ENCODE measurements around the gene SAPCD1.
"Not testable (repeated sequence)": the region's sequence is repeated elsewhere in the genome, so short reads cannot be mapped to it uniquely, and the experiment has no call there.

The SAPCD1 gene

DNA sequence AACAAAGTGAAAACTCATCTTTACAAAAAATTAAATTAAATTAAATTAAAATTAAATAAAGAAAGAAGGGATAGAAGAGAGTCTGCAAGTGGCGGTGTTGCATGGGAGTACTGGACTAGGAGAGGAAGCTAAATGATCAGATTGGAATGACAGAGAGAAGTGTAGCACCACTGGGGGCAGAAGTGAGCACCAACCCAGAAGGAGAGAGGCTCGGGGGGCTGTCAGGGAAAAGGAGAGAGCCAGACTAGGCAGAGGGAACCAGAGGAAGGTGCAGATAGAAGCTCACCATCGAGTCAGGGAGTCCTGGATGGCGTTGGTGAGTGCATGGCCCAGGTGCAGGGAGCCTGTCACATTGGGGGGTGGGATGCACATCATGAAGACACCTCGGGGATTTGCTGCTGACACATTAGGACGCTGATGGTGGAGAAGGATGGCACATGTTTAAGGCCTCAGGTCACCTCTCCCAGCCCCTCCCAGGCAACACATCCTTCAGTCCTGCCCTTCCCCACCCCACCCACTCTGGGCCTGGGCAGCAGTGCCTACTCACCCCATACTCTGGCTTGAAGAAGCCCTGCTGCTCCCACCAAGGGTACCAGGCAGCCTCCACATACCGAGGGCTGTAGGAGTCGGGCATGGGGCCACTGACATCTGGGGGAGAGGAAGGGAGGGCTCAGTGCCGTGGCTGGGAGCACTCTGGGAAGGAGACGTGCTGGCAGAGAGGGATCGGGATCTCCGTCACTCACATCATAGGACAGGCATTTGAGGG lies 29.1 kb downstream of the SAPCD1 start:
- H3K27me3 ChIP-seq (ENCODE audit: control insufficient read depth, insufficient read depth, low read length, poor library complexity, severe bottlenecking): no peaks in the 10 kb centered on the region
- no peak overlapping the region for H3K4me3 ChIP-seq (ENCODE audit: insufficient read depth, low read depth, low read length)
- H3K27ac ChIP-seq (ENCODE audit: insufficient read depth, low read depth, low read length, poor library complexity, severe bottlenecking): no peak overlapping the region
- peaks cover 4% of the 10 kb centered on the region for H3K4me1 ChIP-seq (ENCODE audit: control insufficient read depth, insufficient read depth, low read length)
- no peaks in the 10 kb centered on the region for H3K9me3 ChIP-seq (ENCODE audit: control insufficient read depth, low read length)
- H3K36me3 ChIP-seq (ENCODE audit: control insufficient read depth, insufficient read depth, low read length): peaks cover 14% of the 10 kb centered on the region
- WGBS, 2 experiments: 76 to 82% methylated on average over 12 of the region's 12 CpGs

DNA sequence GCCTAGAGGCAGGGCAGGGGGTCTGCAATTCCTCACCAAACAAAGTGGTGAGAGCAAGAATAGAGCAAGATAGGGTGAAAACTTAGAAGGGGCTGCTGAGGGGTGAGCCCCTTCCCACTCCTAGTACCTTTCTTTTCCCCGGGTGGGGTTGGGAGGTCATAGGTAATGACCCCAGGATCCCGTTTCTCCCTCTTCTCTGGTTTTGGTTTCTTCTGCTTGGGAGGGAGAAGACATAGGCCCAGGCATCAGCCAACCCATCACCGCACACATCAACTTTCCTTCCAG lies 29.6 kb downstream of the SAPCD1 start:
- peaks cover 4% of the 10 kb centered on the region for H3K4me1 ChIP-seq (ENCODE audit: control insufficient read depth, insufficient read depth, low read length)
- no peaks in the 10 kb centered on the region for H3K27me3 ChIP-seq (ENCODE audit: control insufficient read depth, insufficient read depth, low read length, poor library complexity, severe bottlenecking)
- WGBS, 2 experiments: 89 to 90% methylated on average over 3 of the region's 3 CpGs
- H3K27ac ChIP-seq (ENCODE audit: insufficient read depth, low read depth, low read length, poor library complexity, severe bottlenecking): no peak overlapping the region
- no peak overlapping the region for H3K4me3 ChIP-seq (ENCODE audit: insufficient read depth, low read depth, low read length)
- peaks cover 14% of the 10 kb centered on the region for H3K36me3 ChIP-seq (ENCODE audit: control insufficient read depth, insufficient read depth, low read length)
- no peaks in the 10 kb centered on the region for H3K9me3 ChIP-seq (ENCODE audit: control insufficient read depth, low read length)

DNA sequence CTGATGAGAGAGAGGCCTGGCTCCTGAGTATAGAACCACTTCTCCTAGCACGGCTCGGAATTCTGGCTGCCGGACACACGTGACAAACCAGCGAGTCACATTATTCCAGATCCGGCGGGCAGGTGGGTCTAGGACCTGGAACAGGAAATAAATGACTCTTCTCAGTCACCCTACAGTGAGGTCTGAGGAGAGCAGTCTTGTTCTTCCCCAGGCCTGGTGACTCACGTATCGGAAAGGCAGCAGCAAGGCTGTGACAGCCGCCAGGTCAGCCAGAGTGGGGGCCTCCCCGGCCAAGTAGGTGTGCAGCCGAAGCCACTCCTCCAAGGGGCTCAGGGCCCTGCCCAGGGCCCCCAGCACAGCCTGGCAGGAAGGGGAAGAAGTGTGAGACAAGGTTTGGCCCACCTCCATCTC lies 30.3 kb downstream of the SAPCD1 start:
- H3K9me3 ChIP-seq (ENCODE audit: control insufficient read depth, low read length): no peaks in the 10 kb centered on the region
- no peak overlapping the region for H3K4me3 ChIP-seq (ENCODE audit: insufficient read depth, low read depth, low read length)
- 94% methylated on average over 12 of the region's 12 CpGs for WGBS, 2 experiments
- H3K27ac ChIP-seq (ENCODE audit: insufficient read depth, low read depth, low read length, poor library complexity, severe bottlenecking): no peak overlapping the region
- H3K4me1 ChIP-seq (ENCODE audit: control insufficient read depth, insufficient read depth, low read length): peaks cover 4% of the 10 kb centered on the region
- peaks cover 14% of the 10 kb centered on the region for H3K36me3 ChIP-seq (ENCODE audit: control insufficient read depth, insufficient read depth, low read length)
- H3K27me3 ChIP-seq (ENCODE audit: control insufficient read depth, insufficient read depth, low read length, poor library complexity, severe bottlenecking): no peaks in the 10 kb centered on the region

DNA sequence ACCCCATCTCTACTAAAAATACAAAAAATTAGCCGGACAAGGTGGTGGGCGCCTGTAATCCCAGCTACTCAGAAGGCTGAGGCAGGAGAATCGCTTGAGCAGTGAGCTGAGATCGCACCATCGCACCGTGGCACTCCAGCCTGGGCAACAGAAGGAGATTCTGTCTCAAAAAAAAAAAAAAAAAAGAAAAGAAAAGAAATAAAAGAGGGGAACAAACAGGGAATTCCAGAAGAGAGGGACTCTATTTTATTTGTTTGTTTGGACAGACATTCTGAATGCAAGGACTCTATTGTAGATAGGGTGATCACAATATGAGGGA lies 31.4 kb downstream of the SAPCD1 start:
- Histone ChIP-seq H3K4me3 (ENCODE audit: insufficient read depth, low read depth, low read length) (peak overlapping the region; percentile 98), H3K36me3 (ENCODE audit: control insufficient read depth, insufficient read depth, low read length) (peaks cover 14% of the 10 kb centered on the region)
- not testable (repeated sequence) for H3K4me1 ChIP-seq (ENCODE audit: control insufficient read depth, insufficient read depth, low read length); H3K9me3 ChIP-seq (ENCODE audit: control insufficient read depth, low read length); H3K27ac ChIP-seq (ENCODE audit: insufficient read depth, low read depth, low read length, poor library complexity, severe bottlenecking); H3K27me3 ChIP-seq (ENCODE audit: control insufficient read depth, insufficient read depth, low read length, poor library complexity, severe bottlenecking)
- 90 to 93% methylated on average over 6 of the region's 6 CpGs for WGBS, 2 experiments

DNA sequence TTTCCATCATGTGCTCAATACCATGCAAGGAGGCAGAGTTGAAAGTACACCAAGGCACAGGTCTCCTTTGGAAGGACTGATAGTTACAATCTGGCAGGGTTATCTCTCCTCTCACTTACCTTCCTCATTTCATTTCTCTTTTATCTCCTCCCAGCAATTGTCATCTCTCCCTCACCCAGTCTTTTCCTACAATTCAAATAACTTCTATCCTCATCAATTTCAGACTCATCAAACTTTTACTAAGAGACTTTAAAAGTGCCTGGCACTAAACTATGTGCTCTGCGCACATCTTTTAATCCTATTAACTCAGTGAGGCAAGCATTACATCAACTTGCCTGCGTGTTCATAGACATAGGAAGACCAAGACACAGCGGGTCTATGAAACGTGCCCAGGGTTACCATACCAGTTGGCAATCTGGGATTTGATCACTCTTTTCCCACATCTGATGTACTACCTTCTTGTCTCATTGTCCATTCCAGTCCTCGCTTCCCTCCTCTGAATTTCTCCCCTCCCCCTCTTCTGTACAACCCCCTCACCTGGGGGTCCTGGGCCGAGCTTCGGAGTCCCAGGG lies 31.9 kb downstream of the SAPCD1 start:
- no peak overlapping the region for H3K27ac ChIP-seq (ENCODE audit: insufficient read depth, low read depth, low read length, poor library complexity, severe bottlenecking)
- peak overlapping the region; percentile 98 for H3K4me3 ChIP-seq (ENCODE audit: insufficient read depth, low read depth, low read length)
- H3K36me3 ChIP-seq (ENCODE audit: control insufficient read depth, insufficient read depth, low read length): peaks cover 12% of the 10 kb centered on the region
- WGBS, 2 experiments: 13 to 14% methylated on average over 7 of the region's 7 CpGs
- H3K9me3 ChIP-seq (ENCODE audit: control insufficient read depth, low read length): no peaks in the 10 kb centered on the region
- H3K27me3 ChIP-seq (ENCODE audit: control insufficient read depth, insufficient read depth, low read length, poor library complexity, severe bottlenecking): no peaks in the 10 kb centered on the region
- H3K4me1 ChIP-seq (ENCODE audit: control insufficient read depth, insufficient read depth, low read length): peaks cover 4% of the 10 kb centered on the region

DNA sequence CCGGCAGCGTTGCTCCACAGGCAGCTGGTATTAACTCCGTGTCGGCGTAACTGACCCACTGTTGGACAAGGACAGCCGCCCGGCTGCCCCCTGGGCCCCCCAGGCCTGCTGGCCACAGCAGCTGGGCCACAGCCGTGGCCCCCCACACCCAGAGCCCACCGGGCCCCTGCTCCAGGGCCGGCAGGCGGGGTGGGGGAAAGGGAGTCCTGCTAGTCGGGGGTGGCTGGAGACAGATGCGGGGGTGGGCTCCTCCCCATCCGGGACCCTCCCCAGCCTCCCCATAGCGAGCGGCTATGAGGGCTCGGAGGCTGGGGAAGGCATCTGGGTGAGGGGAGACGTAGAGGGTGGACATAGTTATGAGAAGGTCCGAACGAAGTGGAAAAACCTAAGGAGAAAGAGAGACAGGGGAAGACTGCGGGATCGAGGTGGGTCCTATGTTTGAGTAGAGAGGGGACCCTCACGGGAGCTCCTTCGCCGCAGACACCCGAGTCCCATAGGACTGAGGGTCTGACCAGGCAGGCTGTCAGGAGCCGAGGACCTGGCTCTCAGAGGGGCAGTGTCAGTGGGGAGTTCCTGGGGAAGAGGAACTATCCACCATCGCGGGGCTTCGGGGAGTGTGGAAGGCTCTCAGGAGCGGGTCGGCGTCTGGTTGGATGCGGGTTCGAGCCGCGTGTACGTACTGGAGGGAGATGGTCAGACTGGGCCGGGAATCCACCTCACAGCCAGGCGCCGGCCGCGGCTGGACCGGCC lies 32.6 kb downstream of the SAPCD1 start:
- H3K4me1 ChIP-seq (ENCODE audit: control insufficient read depth, insufficient read depth, low read length): peaks cover 4% of the 10 kb centered on the region
- peak overlapping the region; percentile 98 for H3K4me3 ChIP-seq (ENCODE audit: insufficient read depth, low read depth, low read length)
- no peaks in the 10 kb centered on the region for H3K9me3 ChIP-seq (ENCODE audit: control insufficient read depth, low read length)
- peaks cover 8% of the 10 kb centered on the region for H3K36me3 ChIP-seq (ENCODE audit: control insufficient read depth, insufficient read depth, low read length)
- WGBS, 2 experiments: 0 to 1% methylated on average over 44 of the region's 44 CpGs
- H3K27me3 ChIP-seq (ENCODE audit: control insufficient read depth, insufficient read depth, low read length, poor library complexity, severe bottlenecking): no peaks in the 10 kb centered on the region
- peak overlapping the region; percentile 93 for H3K27ac ChIP-seq (ENCODE audit: insufficient read depth, low read depth, low read length, poor library complexity, severe bottlenecking)

DNA sequence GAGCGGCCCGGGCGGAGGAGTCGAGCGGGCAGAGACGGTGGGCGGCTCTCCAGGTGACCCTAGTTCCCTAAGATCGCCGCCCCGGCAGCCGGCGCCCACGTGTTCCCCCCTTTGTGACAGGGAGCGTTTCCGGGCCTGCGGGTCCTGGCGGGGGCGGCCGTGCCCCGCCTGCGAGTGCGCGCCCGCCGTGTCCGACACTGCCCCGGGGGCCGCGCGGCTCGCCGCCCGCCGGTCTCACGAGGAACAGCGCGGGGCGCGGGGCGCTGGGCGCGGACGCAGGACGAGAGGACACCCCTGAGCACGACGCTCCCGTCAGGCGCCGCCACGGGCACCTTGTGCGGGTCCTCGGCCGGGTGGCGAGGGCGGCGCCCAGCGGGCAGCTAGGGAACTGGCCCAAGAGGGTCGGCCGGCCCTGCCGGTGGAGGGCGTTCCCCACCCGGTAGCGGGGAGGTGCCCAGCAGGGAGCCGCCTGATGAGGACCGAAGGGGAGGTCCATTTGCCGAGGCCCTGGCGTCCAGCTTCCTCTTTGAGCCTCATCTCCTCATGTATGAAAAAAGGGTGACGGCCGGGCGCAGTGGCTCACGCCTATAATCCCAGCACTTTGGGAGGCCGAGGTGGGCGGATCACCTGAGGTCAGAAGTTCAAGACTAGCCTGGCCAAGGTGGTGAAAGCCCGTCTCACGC lies 33.3 kb downstream of the SAPCD1 start, which contains the start of gene VARS1:
Gene VARS1 (minus strand): TSS at position 137 of the 683 bp plus-strand sequence. CDS start 535 bp downstream, outside the sequence.
- peaks cover 6% of the 10 kb centered on the region for H3K36me3 ChIP-seq (ENCODE audit: control insufficient read depth, insufficient read depth, low read length)
- H3K9me3 ChIP-seq (ENCODE audit: control insufficient read depth, low read length): no peaks in the 10 kb centered on the region
- H3K4me3 ChIP-seq (ENCODE audit: insufficient read depth, low read depth, low read length): peak within 1 kb of the TSS; percentile 98
- H3K4me1 ChIP-seq (ENCODE audit: control insufficient read depth, insufficient read depth, low read length): peaks cover 4% of the 10 kb centered on the region
- H3K27ac ChIP-seq (ENCODE audit: insufficient read depth, low read depth, low read length, poor library complexity, severe bottlenecking): peak within 1 kb of the TSS; percentile 93
- no peaks in the 10 kb centered on the region for H3K27me3 ChIP-seq (ENCODE audit: control insufficient read depth, insufficient read depth, low read length, poor library complexity, severe bottlenecking)
- 3 to 4% methylated on average over 75 of the region's 75 CpGs for WGBS, 2 experiments

DNA sequence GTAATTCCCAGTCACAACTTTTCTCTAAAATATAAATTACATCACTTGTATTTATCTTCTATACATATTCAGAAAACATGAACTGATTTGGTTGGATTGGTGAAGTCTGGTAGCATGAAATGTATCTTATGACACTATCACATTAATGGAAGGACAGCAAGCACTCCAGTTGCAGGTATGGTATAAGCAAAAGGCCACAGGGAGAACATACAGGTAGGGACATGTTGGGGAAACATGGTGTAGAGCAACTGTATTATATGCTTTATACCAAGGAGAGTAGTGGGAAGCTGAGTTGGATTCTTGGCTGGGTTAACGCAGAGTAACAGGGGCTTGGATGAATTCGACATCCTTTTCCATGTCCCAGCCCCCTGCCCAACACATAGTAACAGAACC lies 34.5 kb downstream of the SAPCD1 start:
- WGBS, 2 experiments: 91% methylated on average over 2 of the region's 2 CpGs
- no peaks in the 10 kb centered on the region for H3K27me3 ChIP-seq (ENCODE audit: control insufficient read depth, insufficient read depth, low read length, poor library complexity, severe bottlenecking)
- H3K36me3 ChIP-seq (ENCODE audit: control insufficient read depth, insufficient read depth, low read length): peaks cover 1% of the 10 kb centered on the region
- no peak overlapping the region for H3K4me3 ChIP-seq (ENCODE audit: insufficient read depth, low read depth, low read length)
- H3K9me3 ChIP-seq (ENCODE audit: control insufficient read depth, low read length): no peaks in the 10 kb centered on the region
- H3K27ac ChIP-seq (ENCODE audit: insufficient read depth, low read depth, low read length, poor library complexity, severe bottlenecking): no peak overlapping the region
- H3K4me1 ChIP-seq (ENCODE audit: control insufficient read depth, insufficient read depth, low read length): peaks cover 4% of the 10 kb centered on the region

DNA sequence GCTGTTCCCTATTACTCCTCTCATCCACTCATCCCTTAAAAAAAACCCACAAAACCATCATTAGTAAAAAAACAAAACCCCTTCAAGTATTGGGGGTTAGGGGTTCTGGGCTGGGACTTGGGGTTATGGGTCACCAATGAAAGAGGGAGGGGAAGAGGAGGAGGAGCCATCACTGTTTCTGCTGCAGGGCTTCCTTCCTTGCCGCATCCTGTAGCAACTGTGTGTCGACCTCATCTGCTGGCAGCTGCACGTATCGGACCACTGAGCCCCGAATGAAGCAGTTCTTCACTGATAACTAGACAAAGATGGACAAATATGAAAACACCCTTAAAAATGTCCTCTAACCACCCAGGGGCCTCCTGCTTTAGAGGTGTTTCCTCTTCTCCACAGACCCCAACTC lies 35.1 kb downstream of the SAPCD1 start:
- WGBS, 2 experiments: 89 to 97% methylated on average over 5 of the region's 5 CpGs
- H3K4me1 ChIP-seq (ENCODE audit: control insufficient read depth, insufficient read depth, low read length): peaks cover 4% of the 10 kb centered on the region
- H3K4me3 ChIP-seq (ENCODE audit: insufficient read depth, low read depth, low read length): no peak overlapping the region
- H3K36me3 ChIP-seq (ENCODE audit: control insufficient read depth, insufficient read depth, low read length): peaks cover 3% of the 10 kb centered on the region
- H3K9me3 ChIP-seq (ENCODE audit: control insufficient read depth, low read length): no peaks in the 10 kb centered on the region
- no peak overlapping the region for H3K27ac ChIP-seq (ENCODE audit: insufficient read depth, low read depth, low read length, poor library complexity, severe bottlenecking)
- no peaks in the 10 kb centered on the region for H3K27me3 ChIP-seq (ENCODE audit: control insufficient read depth, insufficient read depth, low read length, poor library complexity, severe bottlenecking)

DNA sequence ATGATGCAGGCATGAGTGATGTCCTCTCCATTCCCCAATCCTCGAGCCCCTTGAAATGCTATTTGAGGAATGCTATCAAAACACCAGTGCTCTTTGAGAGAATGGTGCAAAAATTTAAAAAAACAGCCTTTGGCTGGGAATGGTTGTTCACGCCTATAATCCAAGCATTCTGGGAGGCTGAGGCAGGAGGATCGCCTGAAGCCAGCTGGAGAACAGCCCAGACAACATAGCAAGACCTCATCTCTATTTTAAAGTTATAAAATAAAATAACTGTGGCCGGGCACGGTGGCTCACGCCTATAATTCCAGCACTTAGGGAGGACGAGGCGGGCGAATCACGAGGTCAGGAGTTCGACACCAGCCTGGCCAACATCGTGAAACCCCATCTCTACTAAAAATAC lies 37.3 kb downstream of the SAPCD1 start:
- H3K27me3 ChIP-seq (ENCODE audit: control insufficient read depth, insufficient read depth, low read length, poor library complexity, severe bottlenecking): no peaks in the 10 kb centered on the region
- H3K4me1 ChIP-seq (ENCODE audit: control insufficient read depth, insufficient read depth, low read length): no peaks in the 10 kb centered on the region
- H3K4me3 ChIP-seq (ENCODE audit: insufficient read depth, low read depth, low read length): no peak overlapping the region
- H3K9me3 ChIP-seq (ENCODE audit: control insufficient read depth, low read length): no peaks in the 10 kb centered on the region
- 88 to 92% methylated on average over 12 of the region's 12 CpGs for WGBS, 2 experiments
- H3K36me3 ChIP-seq (ENCODE audit: control insufficient read depth, insufficient read depth, low read length): peaks cover 11% of the 10 kb centered on the region
- no peak overlapping the region for H3K27ac ChIP-seq (ENCODE audit: insufficient read depth, low read depth, low read length, poor library complexity, severe bottlenecking)

All from ectodermal cell (in vitro differentiated cells).